Activated naive CD4-positive, alpha-beta T cell treated with anti-CD3 and anti-CD28 coated beads, Interleukin-2, amount 50 U/mL, for 72 hours (primary cell): Measurements from ENCODE around the gene CD320. TPM values are rescaled to one million over a fixed set of nuclear protein-coding genes. Genes with fewer than 3 reads are reported as not detected.

Experiments
- total RNA-seq, 2 donors: library from RNA; stranded (reverse); gene quantifications; one replicate each; pipeline ENCODE4 v1.2.3, GENCODE V29; 2022

CD320 gene
- total RNA-seq, 2 donors from 2014 or later = 46.1 to 49.7 TPM

Other genes with a start within 250 kb of the CD320 start
- under 1 TPM in 1 of 2 donors, not detected in 1; 0.02 TPM for gene FBN3, start 158.8 kb downstream of the CD320 start, total RNA-seq
- 10 to 100 TPM; 18.4 to 22.4 TPM for gene CERS4, start 99.0 kb downstream of the CD320 start, total RNA-seq
- 10 to 100 TPM; 54.5 to 73.1 TPM for gene NDUFA7, start 13.0 kb upstream of the CD320 start, total RNA-seq
- 1,000 to 10,000 TPM; 2,643 to 2,829 TPM for gene RPS28, start 13.1 kb upstream of the CD320 start, total RNA-seq
- 1 to 10 TPM; 1.5 to 1.7 TPM for gene KANK3, start 34.9 kb upstream of the CD320 start, total RNA-seq
- gene ANGPTL4, start 55.8 kb upstream of the CD320 start, total RNA-seq = 1 to 10 TPM in 1 of 2 donors, not detected in 1; 9.5 TPM
- 10 to 100 TPM; 76.6 to 81.5 TPM for gene RAB11B, start 82.0 kb upstream of the CD320 start, total RNA-seq
- gene MARCHF2, start 104.9 kb upstream of the CD320 start, total RNA-seq = 10 to 100 TPM in 1 of 2 donors, 1 to 10 TPM in 1; 7.3 to 14.9 TPM
- gene HNRNPM, start 136.6 kb upstream of the CD320 start, total RNA-seq = 100 to 1,000 TPM; 105 to 243 TPM
- gene PRAM1, start 194.3 kb upstream of the CD320 start, total RNA-seq = 1 to 10 TPM; 1.4 to 2.9 TPM
- gene ZNF414, start 205.8 kb upstream of the CD320 start, total RNA-seq = 10 to 100 TPM; 24.6 to 28.0 TPM